Stimulated activated CD4-positive, alpha-beta T cell treated with anti-CD3 and anti-CD28 coated beads, TNF-alpha, amount 100 ng/mL, for 1 hour (primary cell): Measurements from ENCODE around the gene NCR2.

Source experiments
- DNase-seq, 3 donors: peaks; one replicate each; pipeline ENCODE4 v3.0.0-alpha.2; 2020; ENCODE audit warnings: low read depth in 3 of 3, low spot score in 1 of 3

Gene NCR2

GRCh38 chr6:41327177-41327576, 8.2 kb upstream of the NCR2 start:
- no peak for DNase-seq

- DNase-seq = no peak
These were observed 3.8 kb upstream of the NCR2 start for GRCh38 chr6:41331401-41332150.

GRCh38 chr6:41332241-41332640, 3.2 kb upstream of the NCR2 start:
- DNase-seq = no peak

- DNase-seq = no peak
These were observed 2.3 kb upstream of the NCR2 start for GRCh38 chr6:41332842-41333736.

- no peak for DNase-seq
These were observed 847 bp upstream of the NCR2 start for GRCh38 chr6:41334482-41335040.

GRCh38 chr6:41335943-41336342, 535 bp downstream of the NCR2 start:
- DNase-seq = no peak

DNA sequence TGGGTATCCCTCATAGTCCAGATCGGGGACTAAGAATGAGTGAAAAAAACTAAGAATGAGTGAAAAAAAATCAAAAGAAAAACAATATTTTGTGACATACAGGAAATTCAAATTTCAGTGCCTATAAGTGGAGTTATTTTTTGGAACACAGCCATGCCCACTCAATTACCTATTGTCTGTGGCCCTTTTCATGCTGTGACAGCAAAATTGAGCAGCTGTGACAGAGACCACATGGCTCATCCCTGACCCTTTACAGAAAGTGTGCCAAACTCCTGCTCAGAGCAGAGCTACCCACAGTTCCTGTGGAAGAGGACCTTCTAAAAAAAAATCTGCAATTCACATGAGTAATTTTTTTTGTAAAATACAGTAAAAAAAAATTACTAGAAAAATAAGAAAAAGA, 1.4 kb downstream of the NCR2 start:
- DNase-seq = no peak

DNA sequence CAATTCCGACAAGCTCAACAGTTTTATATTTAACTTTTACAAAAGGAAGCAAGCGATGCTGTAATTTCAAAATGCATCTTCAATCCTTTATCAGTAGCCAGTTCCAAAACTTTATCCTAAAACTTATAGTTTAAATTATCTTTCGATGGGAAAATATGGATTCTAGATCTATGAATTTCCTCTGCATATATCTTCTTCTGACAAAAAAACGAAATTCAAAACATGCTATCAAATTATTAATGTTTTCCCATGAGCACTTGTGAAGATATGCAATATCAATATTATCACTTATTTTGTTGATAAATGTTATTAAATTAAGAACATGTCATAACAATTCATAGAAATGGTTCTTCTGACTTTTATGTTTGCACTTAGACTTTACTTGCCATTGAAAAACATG, 2.3 kb downstream of the NCR2 start:
- DNase-seq = no peak

DNA sequence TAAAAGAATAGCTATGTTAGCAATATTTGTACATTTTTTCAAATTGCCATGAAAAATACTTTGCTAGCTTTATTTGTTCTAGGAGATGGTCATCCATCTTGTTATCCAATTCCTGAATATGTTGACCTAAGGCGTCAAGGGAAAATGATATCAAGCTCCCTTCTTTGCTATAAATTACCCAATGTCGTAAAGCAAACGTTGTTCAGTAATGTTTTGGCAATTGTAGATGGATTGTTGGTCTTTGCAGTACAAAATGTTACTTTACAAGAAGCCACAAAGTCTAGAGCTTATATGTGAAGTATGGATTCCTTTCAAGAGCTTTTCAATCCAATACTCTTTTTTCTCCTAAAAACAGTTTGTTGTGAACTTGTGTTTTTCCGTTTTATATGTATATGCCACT, 3.3 kb downstream of the NCR2 start:
- no peak for DNase-seq

- DNase-seq = no peak
These were observed 6.2 kb downstream of the NCR2 start for GRCh38 chr6:41341580-41341979.

GRCh38 chr6:41342241-41342640, 6.8 kb downstream of the NCR2 start:
- no peak for DNase-seq

DNA sequence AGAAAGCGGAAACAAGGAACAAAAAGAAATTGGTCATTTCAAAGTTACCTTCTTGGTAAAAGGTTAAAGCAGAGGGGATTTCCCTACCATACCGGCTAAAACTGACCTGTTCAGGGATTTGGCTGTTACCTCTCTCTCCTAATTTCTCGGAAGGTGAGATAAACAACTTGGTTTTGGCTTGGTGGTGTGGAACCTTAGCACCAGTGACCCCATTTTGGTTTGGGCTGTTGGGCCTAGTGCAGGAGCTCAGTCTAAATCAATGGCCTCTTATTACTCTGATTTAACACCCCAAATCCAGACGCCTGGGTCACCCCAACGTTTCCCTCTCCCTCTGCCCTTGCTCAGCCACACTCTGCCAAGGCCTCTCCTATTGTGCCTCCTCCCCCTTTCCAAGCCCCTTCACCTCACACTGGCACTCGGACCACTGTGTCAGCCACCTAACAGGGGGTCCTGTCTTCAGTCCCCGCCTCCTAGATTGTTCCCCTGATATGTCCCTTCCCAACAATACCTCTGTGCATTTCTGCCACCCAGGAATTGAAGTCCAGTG, 8.3 kb downstream of the NCR2 start:
- DNase-seq = no peak

DNA sequence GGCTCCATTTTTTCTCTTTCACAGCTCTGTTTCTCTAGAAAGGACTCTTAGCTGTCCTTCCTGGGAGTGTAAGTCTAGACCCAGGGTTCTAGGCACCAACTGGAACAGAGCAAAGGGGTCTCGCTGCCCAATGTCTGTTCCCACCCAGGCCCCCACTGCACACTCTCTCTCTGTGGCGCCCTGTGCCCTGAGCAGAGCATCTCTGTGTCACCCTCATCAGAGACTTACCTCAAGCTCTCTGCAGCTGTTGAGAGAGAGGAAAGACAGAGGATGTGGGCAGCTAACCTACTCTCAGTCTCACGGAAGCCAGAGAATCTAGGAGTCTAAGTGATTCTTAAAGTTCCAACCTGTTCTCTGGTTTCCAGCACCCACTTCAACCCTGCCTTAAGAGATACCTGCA, 9.5 kb downstream of the NCR2 start:
- no peak for DNase-seq

GRCh38 chr6:41345901-41346300, 10.5 kb downstream of the NCR2 start:
- no peak for DNase-seq

DNA sequence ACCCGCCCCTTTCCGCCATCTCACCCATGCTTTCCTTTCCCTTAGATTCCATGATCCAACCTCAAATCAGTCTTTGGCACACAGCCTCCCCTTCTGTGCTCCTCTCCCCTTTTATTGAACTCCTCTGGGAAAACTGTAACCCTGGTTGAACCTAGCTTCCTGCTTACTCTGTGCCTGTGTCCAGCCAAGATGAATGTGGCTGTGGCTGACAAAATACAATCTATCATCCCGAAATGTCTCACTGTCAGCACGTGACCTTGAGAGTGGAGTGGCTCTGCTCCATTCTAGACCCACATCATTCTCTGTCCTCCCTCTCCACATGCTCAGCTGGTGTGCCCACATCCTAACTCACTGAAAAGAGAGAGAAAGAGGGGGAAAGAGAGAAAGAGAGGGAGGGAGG, 11.0 kb downstream of the NCR2 start:
- no peak for DNase-seq

- no peak for DNase-seq
These were observed 12.1 kb downstream of the NCR2 start for GRCh38 chr6:41347378-41348050.

DNA sequence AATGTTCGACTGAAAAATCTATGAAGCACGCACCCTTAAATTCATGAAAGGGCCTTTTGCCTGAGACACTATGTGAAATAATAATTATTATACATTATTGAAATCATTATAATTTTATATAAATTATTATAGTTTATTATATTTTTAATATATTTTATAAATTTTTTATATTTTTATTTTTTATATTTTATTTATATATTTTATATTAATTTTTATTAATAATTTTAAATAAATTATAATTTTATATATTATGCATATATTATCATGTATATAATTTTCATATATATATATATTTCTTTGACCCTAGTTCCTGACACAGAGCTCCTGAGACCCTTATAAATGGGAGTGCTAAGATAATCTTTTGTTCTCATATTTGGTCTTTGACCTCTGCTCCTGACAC, 13.5 kb downstream of the NCR2 start:
- no peak for DNase-seq

DNA sequence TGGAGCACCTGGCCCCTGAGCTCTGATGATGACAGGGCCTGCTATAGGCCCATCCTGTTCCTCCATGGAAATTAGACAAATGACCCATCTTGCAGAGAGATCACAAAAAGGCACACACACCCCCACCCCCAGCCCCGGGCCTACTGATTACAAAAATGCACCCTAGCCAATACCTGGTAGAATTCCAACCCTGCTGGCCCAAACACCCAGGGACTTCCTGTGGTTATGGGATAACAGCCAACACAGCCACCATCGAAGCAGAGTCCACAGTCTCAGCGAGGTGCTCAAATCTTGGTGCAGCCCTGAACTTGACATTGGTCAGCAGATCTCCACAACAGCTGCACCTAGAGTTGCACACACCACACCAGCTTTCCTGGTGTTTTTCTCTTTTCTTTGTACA, 17.0 kb downstream of the NCR2 start:
- DNase-seq = no peak

GRCh38 chr6:41352907-41353306, 17.5 kb downstream of the NCR2 start:
- no peak for DNase-seq

DNA sequence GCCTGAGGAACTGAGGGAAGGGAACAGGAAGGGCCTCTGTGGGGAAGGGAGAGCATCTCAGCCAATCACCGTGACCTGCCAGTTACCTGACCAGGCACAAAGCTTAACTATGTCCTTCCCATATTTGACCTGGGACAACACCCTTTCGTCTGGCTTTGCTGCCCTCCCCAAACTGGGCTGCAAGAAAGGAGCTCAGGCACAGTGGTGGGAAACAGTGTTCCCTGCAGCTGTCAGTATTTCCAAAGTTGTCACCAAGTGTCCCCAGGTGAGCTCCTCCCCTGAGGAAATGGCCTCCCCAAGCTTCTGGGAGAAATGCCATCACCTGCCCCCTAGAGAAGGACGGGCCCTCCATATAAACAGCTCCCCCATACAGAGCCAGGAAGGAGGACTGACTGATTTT, 17.9 kb downstream of the NCR2 start:
- DNase-seq = no peak

GRCh38 chr6:41355952-41356351, 20.5 kb downstream of the NCR2 start:
- no peak for DNase-seq
